T-cell (primary cell): ENCODE data around the gene OR51L1. TPM values are rescaled to one million over a fixed set of nuclear protein-coding genes. Genes with fewer than 3 reads are reported as not detected.

Source experiments
- ATAC-seq, 4 experiments: fragments of 200-7000 bp in 3 of 4; fragments of 150-1000 bp in 1 of 4; cut with Tn5 transposase; replicated peaks in 1 of 4; 1 replicate in 3 of 4; 2 replicates in 1 of 4; pipeline ENCODE4 v1.10.0; 2021; ENCODE audit warnings: moderate library complexity in 3 of 4, mild to moderate bottlenecking in 2 of 4, moderate number of reproducible peaks in 1 of 4
- CTCF ChIA-PET, 2 donors: fragments of 300-600 bp; sonication (Branson Sonifier 250); formaldehyde crosslinking; loops; one replicate each; lab custom pipeline; 2022; ENCODE audit warnings: antibody characterized with exemption in 2 of 2; lab: Charles Lee
- POLR2A ChIA-PET, 2 donors: fragments of 300-600 bp; sonication (Branson Sonifier 250); formaldehyde crosslinking; loops; one replicate each; lab custom pipeline; 2022; ENCODE audit warnings: antibody characterized with exemption in 2 of 2; lab: Charles Lee
- DNase-seq, 35 experiments: peaks; one replicate each; pipeline versions ENCODE4 v3.0.0 to v3.0.0-alpha.2; 2013 to 2023
- H3K27ac ChIP-seq: one replicate; pipeline ENCODE4 v1.5.1; 2013; ENCODE audit warnings: low read length
- H3K27me3 ChIP-seq, 2 experiments: replicated peaks in 1 of 2; 1 replicate in 1 of 2; 2 replicates in 1 of 2; pipeline versions ENCODE4 v1.6.1 to v1.7.0; 2013; ENCODE audit warnings: low read length in 1 of 2, mixed read lengths in 1 of 2; ENCODE audit not compliant: control insufficient read depth in 2 of 2, insufficient read depth in 2 of 2; ENCODE audit errors: extremely low read depth in 1 of 2
- H3K36me3 ChIP-seq, 2 donors: 1 replicate in 1 of 2; 2 replicates in 1 of 2; pipeline versions ENCODE4 v1.6.1 to v1.7.0; 2013; ENCODE audit warnings: low read length in 1 of 2; ENCODE audit not compliant: control insufficient read depth in 2 of 2, insufficient read depth in 1 of 2; ENCODE audit errors: extremely low read depth in 1 of 2
- H3K4me1 ChIP-seq, 2 experiments: 1 replicate in 1 of 2; 2 replicates in 1 of 2; pipeline versions ENCODE4 v1.6.1 to v1.7.0; 2013; ENCODE audit warnings: low read length in 2 of 2, mixed read lengths in 1 of 2; ENCODE audit not compliant: insufficient read depth in 2 of 2, control insufficient read depth in 1 of 2; ENCODE audit errors: extremely low read depth in 1 of 2
- H3K4me3 ChIP-seq, 2 donors: 1 replicate in 1 of 2; 2 replicates in 1 of 2; pipeline versions ENCODE4 v1.5.1 to v1.7.0; 2013; ENCODE audit warnings: mild to moderate bottlenecking in 2 of 2, low read length in 1 of 2, moderate library complexity in 1 of 2; ENCODE audit not compliant: control insufficient read depth in 1 of 2; ENCODE audit errors: extremely low read depth in 1 of 2
- H3K9me3 ChIP-seq: 2 replicates; pipeline ENCODE4 v1.7.0; 2013
- H3K27ac Mint-ChIP-seq, 2 donors: one replicate each; pipeline ENCODE4 v1.8.0; 2020 to 2021; ENCODE audit warnings: mild to moderate bottlenecking in 2 of 2, mixed read lengths in 2 of 2
- H3K27me3 Mint-ChIP-seq, 2 donors: one replicate each; pipeline ENCODE4 v1.8.0; 2021 to 2022; ENCODE audit warnings: mixed read lengths in 2 of 2
- H3K36me3 Mint-ChIP-seq: one replicate; pipeline ENCODE4 v1.8.0; 2021; ENCODE audit warnings: mixed read lengths
- H3K4me1 Mint-ChIP-seq, 3 donors: one replicate each; pipeline ENCODE4 v1.8.0; 2020 to 2022; ENCODE audit warnings: mixed read lengths in 3 of 3, mild to moderate bottlenecking in 1 of 3
- H3K4me3 Mint-ChIP-seq, 3 donors: one replicate each; pipeline ENCODE4 v1.8.0; 2020 to 2022; ENCODE audit warnings: mild to moderate bottlenecking in 3 of 3, mixed read lengths in 3 of 3, moderate library complexity in 3 of 3
- H3K9me3 Mint-ChIP-seq, 3 donors: one replicate each; pipeline ENCODE4 v1.8.0; 2020 to 2022; ENCODE audit warnings: mixed read lengths in 3 of 3
- WGBS: methylation state at CpG from one replicate; pipeline ENCODE4 v1.1.5; 2013; ENCODE audit warnings: missing lambda C conversion rate; ENCODE audit not compliant: insufficient coverage; 5-methylcytosine and 5-hydroxymethylcytosine counted together
- total RNA-seq, 35 experiments: library from RNA in 6 of 35; stranded (reverse) in 6 of 35; fragments of 120-200 nt in 1 of 35; gene quantifications; one replicate each; pipeline versions ENCODE4 v1.2.1 to v1.2.4 and lab custom pipeline; 2013 to 2026

Gene OR51L1
- total RNA-seq, 5 donors from 2014 or later (not counting 1 experiment from before 2014, with no cell fraction given): not detected

DNA sequence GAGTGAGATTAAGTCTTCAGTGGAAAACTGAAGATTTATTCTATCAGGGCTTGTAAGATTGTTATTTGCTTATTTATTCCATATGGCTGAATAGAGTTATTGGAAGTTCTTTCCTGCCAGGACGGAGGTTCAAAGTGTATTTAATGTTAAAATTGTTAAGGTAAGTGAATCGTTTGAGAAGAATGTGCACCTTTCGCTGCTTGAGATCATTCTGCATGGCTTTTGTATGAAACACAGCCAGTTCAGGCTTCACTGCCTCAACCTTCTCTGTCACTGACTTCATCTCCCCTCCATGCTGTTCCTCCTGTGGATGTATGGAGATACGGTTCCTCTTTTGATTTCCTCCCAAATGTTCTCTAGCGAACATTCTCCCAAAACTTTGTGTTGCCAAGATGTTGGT lies 19.2 kb upstream of the OR51L1 start:
- no peaks in the 10 kb centered on the region for H3K36me3 Mint-ChIP-seq
- no peak overlapping the region for H3K27ac ChIP-seq
- ATAC-seq (no peak), DNase-seq (no peak)
- no peaks in the 10 kb centered on the region for H3K9me3 ChIP-seq
- H3K27me3 ChIP-seq: no peaks in the 10 kb centered on the region
- H3K4me3 ChIP-seq: no peak overlapping the region
- POLR2A ChIA-PET: interaction anchor here in 1 of 2 donors (0.6 kb wide), 1 partner anchor 107 kb away, joined by 4 read pairs; no protein-coding TSS in a partner anchor
- 71% methylated on average over 1 of the region's 5 CpGs for WGBS
- H3K27ac Mint-ChIP-seq: no peak overlapping the region
- no peaks in the 10 kb centered on the region for H3K36me3 ChIP-seq
- no peak overlapping the region for H3K4me3 Mint-ChIP-seq
- H3K9me3 Mint-ChIP-seq: peaks cover 0 to 2% (median 0%) of the 10 kb centered on the region in 3 donors
- CTCF ChIA-PET: no interaction called here
- no peaks in the 10 kb centered on the region for H3K4me1 Mint-ChIP-seq
- no peaks in the 10 kb centered on the region for H3K4me1 ChIP-seq
- H3K27me3 Mint-ChIP-seq: peaks cover 0 to 2% of the 10 kb centered on the region in 2 donors

DNA sequence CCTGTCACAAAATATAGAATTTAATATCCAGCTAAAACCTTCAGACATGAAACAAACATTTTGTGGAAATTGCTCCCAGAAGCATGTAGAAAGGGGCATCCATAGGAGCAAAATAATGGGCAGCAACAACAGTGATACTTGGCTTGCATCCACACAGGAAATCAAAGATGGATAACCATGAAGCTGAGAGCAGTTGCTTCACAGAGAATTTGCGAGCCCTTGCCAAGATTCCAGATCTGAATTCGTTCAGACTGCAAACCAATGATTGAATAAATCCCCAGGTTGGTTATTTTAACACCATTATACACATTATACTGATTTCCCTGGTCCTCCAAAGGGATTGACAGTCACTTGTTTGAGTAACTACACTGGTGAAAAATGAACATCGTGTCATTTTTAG lies 15.6 kb upstream of the OR51L1 start:
- WGBS: 75% methylated on average over 2 of the region's 3 CpGs
- Histone ChIP-seq H3K9me3 (no peaks in the 10 kb centered on the region), H3K4me3 (no peak overlapping the region), H3K4me1 (no peaks in the 10 kb centered on the region), H3K27ac (no peak overlapping the region), H3K27me3 (no peaks in the 10 kb centered on the region), H3K36me3 (no peaks in the 10 kb centered on the region)
- Mint-ChIP-seq H3K4me3 (no peak overlapping the region), H3K27me3 (no peaks in the 10 kb centered on the region), H3K4me1 (no peaks in the 10 kb centered on the region), H3K9me3 (peaks cover 0 to 2% (median 0%) of the 10 kb centered on the region in 3 donors), H3K36me3 (no peaks in the 10 kb centered on the region), H3K27ac (no peak overlapping the region)
- no peak for DNase-seq
- no peak for ATAC-seq
- ChIA-PET CTCF (interaction anchor here in 1 of 2 donors (0.5 kb wide), 1 partner anchor 37 kb away, joined by 5 read pairs; no protein-coding TSS in a partner anchor), POLR2A (no interaction called here)

GRCh38 chr11:4982678-4983077 lies 12.0 kb upstream of the OR51L1 start:
- Histone ChIP-seq H3K4me1 (no peaks in the 10 kb centered on the region), H3K4me3 (no peak overlapping the region), H3K9me3 (no peaks in the 10 kb centered on the region), H3K36me3 (no peaks in the 10 kb centered on the region), H3K27ac (no peak overlapping the region), H3K27me3 (no peaks in the 10 kb centered on the region)
- H3K27me3 Mint-ChIP-seq: peaks cover 0 to under 1% of the 10 kb centered on the region in 2 donors
- ATAC-seq (no peak), DNase-seq (no peak)
- no peaks in the 10 kb centered on the region for H3K4me1 Mint-ChIP-seq
- peaks cover 0 to 2% (median 0%) of the 10 kb centered on the region in 3 donors for H3K9me3 Mint-ChIP-seq
- no peaks in the 10 kb centered on the region for H3K36me3 Mint-ChIP-seq
- no CpG with 5 or more reads among the region's 3 CpGs for WGBS
- H3K27ac Mint-ChIP-seq: no peak overlapping the region
- POLR2A ChIA-PET: no interaction called here
- CTCF ChIA-PET: no interaction called here
- no peak overlapping the region for H3K4me3 Mint-ChIP-seq

DNA sequence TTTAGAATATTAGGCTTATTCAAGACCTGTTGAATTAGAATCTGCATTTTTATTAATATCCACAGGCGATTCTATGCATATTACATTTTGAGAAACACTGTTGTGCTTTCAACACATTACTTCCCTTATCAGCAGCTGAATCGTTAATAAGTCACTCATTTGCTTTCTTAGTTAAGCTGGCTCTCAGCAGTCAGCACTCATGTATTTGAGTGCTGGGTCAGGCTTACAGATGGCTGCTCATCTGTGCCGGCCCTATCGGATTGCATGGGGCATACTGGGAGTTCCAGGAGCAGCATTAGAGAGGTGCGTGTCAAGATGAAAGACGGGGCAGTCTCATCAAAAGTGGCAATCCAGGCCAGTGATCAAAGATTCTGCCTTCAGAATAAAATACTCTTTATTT lies 10.8 kb upstream of the OR51L1 start:
- 94% methylated on average over 3 of the region's 6 CpGs for WGBS
- CTCF ChIA-PET: no interaction called here
- ATAC-seq: no peak

DNA sequence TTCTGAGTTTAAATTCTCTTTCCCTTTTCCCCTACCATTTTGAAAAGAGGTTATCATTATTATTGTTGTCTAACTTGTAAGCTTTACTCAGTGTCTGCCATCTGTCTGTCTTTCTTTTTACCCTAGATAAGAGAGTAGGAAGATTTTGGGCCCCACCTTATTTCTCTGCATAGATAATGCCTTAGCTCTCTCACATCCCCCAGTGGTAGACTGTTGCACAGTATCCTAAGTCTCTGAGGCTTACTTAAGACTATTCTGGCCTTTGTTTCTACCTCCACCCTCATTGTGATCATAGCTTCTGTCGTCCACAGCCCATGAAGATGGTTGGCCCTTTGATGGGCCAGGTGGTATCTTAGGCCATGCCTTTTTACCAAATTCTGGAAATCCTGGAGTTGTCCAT lies 3.6 kb upstream of the OR51L1 start:
- Histone ChIP-seq H3K27me3 (no peaks in the 10 kb centered on the region), H3K4me3 (no peak overlapping the region), H3K27ac (no peak overlapping the region), H3K4me1 (no peaks in the 10 kb centered on the region), H3K36me3 (no peaks in the 10 kb centered on the region), H3K9me3 (no peaks in the 10 kb centered on the region)
- CTCF ChIA-PET: no interaction called here
- Mint-ChIP-seq H3K4me1 (no peaks in the 10 kb centered on the region), H3K27me3 (peaks cover 0 to 4% of the 10 kb centered on the region in 2 donors), H3K36me3 (no peaks in the 10 kb centered on the region), H3K9me3 (no peaks in the 10 kb centered on the region), H3K27ac (no peak overlapping the region), H3K4me3 (no peak overlapping the region)
- POLR2A ChIA-PET: no interaction called here
- no CpG with 5 or more reads among the region's 1 CpG for WGBS
- ATAC-seq (no peak), DNase-seq (no peak)

More for the DNA sequence above, 10.8 kb upstream of the OR51L1 start:
- H3K4me3 Mint-ChIP-seq: no peak overlapping the region
- Histone ChIP-seq H3K27ac (no peak overlapping the region), H3K9me3 (no peaks in the 10 kb centered on the region), H3K4me3 (no peak overlapping the region), H3K36me3 (no peaks in the 10 kb centered on the region), H3K4me1 (no peaks in the 10 kb centered on the region), H3K27me3 (no peaks in the 10 kb centered on the region)
- no peak overlapping the region for H3K27ac Mint-ChIP-seq
- POLR2A ChIA-PET: no interaction called here
- no peaks in the 10 kb centered on the region for H3K9me3 Mint-ChIP-seq
- DNase-seq: no peak
- no peaks in the 10 kb centered on the region for H3K4me1 Mint-ChIP-seq
- peaks cover 0 to 4% of the 10 kb centered on the region in 2 donors for H3K27me3 Mint-ChIP-seq
- H3K36me3 Mint-ChIP-seq: no peaks in the 10 kb centered on the region

- ATAC-seq: no peak
- CTCF ChIA-PET: interaction anchor here in 1 of 2 donors (0.7 kb wide), 1 partner anchor 18 kb away, joined by 3 read pairs; no protein-coding TSS in a partner anchor
- no peak overlapping the region for H3K27ac Mint-ChIP-seq
Measured at GRCh38 chr11:5004424-5005274, 10.0 kb downstream of the OR51L1 start.

More at GRCh38 chr11:5004424-5005274, 10.0 kb downstream of the OR51L1 start:
- POLR2A ChIA-PET: no interaction called here
- peak in 3 of 35 experiments; percentile 0 to 12 (median 6) for DNase-seq
- WGBS: 91% methylated on average over 3 of the region's 6 CpGs
- no peaks in the 10 kb centered on the region for H3K4me1 Mint-ChIP-seq
- no peaks in the 10 kb centered on the region for H3K36me3 Mint-ChIP-seq
- H3K27me3 ChIP-seq: peaks cover 0 to 2% of the 10 kb centered on the region in 2 experiments
- H3K4me1 ChIP-seq: no peaks in the 10 kb centered on the region
- no peaks in the 10 kb centered on the region for H3K9me3 ChIP-seq
- no peak overlapping the region for H3K27ac ChIP-seq
- no peaks in the 10 kb centered on the region for H3K9me3 Mint-ChIP-seq
- H3K4me3 Mint-ChIP-seq: no peak overlapping the region
- H3K36me3 ChIP-seq: no peaks in the 10 kb centered on the region
- H3K4me3 ChIP-seq: no peak overlapping the region
- H3K27me3 Mint-ChIP-seq: peaks cover 0 to 23% of the 10 kb centered on the region in 2 donors
